ENCODE results near the gene PTPRM. TPM values are rescaled to one million over a fixed set of nuclear protein-coding genes. Genes with fewer than 3 reads are reported as not detected.

PTPRM gene
- total RNA-seq, 1 experiment from 2014 or later, result 42.3 TPM

DNA sequence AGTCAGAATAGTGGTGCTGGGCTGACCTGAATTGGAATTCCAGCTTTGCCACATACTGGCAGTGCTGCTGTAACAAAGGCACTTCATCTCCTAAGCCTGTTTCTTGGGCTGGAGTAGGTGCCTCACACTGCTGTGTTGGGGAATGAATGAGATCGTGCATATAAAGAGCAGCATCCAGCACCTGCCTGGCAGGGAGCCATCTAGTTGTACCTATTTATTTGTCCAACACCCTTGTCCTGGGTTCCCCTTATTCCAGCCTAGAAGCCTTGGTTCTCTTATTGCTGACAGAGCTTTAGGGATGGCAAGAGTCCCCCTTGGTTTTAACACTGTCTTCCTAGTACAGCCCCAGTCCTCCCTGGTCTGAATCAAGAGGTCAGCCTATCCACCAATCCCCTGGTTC is 766.8 kb downstream of the PTPRM start:
- no peak for DNase-seq
- no peaks in the 10 kb centered on the region for H3K36me3 Mint-ChIP-seq (ENCODE audit: insufficient read depth, unreplicated experiment)

DNA sequence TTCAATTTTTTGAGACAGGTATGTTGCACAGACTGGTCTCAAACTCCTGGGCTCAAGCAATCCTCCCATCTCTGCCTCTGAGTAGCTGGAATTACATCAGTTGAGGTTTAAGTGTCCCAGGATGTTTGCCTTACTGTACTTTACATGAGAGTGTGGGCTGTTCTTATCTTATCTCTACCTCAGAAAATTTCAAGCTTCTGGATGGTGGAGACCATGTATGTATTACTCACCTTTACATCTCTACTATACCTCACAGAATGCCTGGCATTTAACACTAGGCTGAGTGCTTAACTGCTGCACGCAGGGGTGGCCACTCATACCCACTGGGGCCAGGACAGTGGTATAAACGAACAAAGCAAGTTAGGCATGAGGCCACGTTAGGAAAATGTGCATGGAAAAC is 770.1 kb downstream of the PTPRM start:
- CTCF ChIA-PET, result interaction anchor here (1.1 kb wide), 1 partner anchor 547 kb away, joined by 5 read pairs; no protein-coding TSS in a partner anchor
- Mint-ChIP-seq H3K4me1 (ENCODE audit: low read depth, unreplicated experiment) (peaks cover 25% of the 10 kb centered on the region), H3K9me3 (ENCODE audit: low read depth, unreplicated experiment) (no peaks in the 10 kb centered on the region), H3K4me3 (ENCODE audit: low read depth, unreplicated experiment) (no peak overlapping the region), H3K27ac (ENCODE audit: unreplicated experiment) (no peak overlapping the region), H3K36me3 (ENCODE audit: insufficient read depth, unreplicated experiment) (peaks cover 4% of the 10 kb centered on the region), H3K27me3 (ENCODE audit: unreplicated experiment) (no peaks in the 10 kb centered on the region)
- TF ChIP-seq, protein P1, sequence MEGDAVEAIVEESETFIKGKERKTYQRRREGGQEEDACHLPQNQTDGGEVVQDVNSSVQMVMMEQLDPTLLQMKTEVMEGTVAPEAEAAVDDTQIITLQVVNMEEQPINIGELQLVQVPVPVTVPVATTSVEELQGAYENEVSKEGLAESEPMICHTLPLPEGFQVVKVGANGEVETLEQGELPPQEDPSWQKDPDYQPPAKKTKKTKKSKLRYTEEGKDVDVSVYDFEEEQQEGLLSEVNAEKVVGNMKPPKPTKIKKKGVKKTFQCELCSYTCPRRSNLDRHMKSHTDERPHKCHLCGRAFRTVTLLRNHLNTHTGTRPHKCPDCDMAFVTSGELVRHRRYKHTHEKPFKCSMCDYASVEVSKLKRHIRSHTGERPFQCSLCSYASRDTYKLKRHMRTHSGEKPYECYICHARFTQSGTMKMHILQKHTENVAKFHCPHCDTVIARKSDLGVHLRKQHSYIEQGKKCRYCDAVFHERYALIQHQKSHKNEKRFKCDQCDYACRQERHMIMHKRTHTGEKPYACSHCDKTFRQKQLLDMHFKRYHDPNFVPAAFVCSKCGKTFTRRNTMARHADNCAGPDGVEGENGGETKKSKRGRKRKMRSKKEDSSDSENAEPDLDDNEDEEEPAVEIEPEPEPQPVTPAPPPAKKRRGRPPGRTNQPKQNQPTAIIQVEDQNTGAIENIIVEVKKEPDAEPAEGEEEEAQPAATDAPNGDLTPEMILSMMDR (IDR thresholded peaks at IDR 0.05; ENCODE audit: unreplicated experiment), result no peak
- no TSS peak for BruUV-seq (replicated peaks)
- intact Hi-C loops (cut with micrococcal nuclease; ENCODE audit: unreplicated experiment), result no loop called here
- no peak for DNase-seq

More for the DNA sequence above, 766.8 kb downstream of the PTPRM start:
- no peak overlapping the region for H3K27ac Mint-ChIP-seq (ENCODE audit: unreplicated experiment)
- intact Hi-C loops (cut with micrococcal nuclease; ENCODE audit: unreplicated experiment), result no loop called here
- TF ChIP-seq, protein P1 (IDR thresholded peaks at IDR 0.05; ENCODE audit: unreplicated experiment), result no peak
- H3K4me1 Mint-ChIP-seq (ENCODE audit: low read depth, unreplicated experiment), result peaks cover 29% of the 10 kb centered on the region
- BruUV-seq (replicated peaks), result no TSS peak
- no peaks in the 10 kb centered on the region for H3K27me3 Mint-ChIP-seq (ENCODE audit: unreplicated experiment)
- CTCF ChIA-PET, result no interaction called here
- H3K4me3 Mint-ChIP-seq (ENCODE audit: low read depth, unreplicated experiment), result no peak overlapping the region
- H3K9me3 Mint-ChIP-seq (ENCODE audit: low read depth, unreplicated experiment), result no peaks in the 10 kb centered on the region

DNA sequence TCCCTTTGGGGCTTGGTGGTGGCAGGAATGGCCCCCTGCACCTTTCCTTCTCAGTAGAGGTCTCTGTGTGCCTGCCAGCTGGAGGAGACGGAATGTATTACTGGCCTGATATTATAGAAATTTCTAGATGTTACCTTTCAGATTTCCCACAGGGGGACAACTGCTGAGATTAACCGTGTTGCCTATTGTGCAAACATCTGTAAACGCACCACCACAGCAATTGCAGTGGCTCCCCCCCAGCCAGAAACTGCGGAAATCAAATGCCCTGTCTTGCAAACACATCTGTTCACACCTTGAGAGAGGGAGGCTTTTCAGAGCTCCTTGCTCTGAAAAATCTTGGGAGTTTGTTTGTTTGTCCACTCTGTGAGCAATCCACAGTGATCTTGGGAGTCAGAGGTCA is 772.1 kb downstream of the PTPRM start:
- no peak overlapping the region for H3K4me3 Mint-ChIP-seq (ENCODE audit: low read depth, unreplicated experiment)
- DNase-seq, result no peak
- no peak overlapping the region for H3K27ac Mint-ChIP-seq (ENCODE audit: unreplicated experiment)
- TF ChIP-seq, protein P1 (IDR thresholded peaks at IDR 0.05; ENCODE audit: unreplicated experiment), result no peak
- CTCF ChIA-PET, result interaction anchor here (1.4 kb wide), 1 partner anchor 10 kb away, joined by 4 read pairs; no protein-coding TSS in a partner anchor
- peaks cover 26% of the 10 kb centered on the region for H3K4me1 Mint-ChIP-seq (ENCODE audit: low read depth, unreplicated experiment)
- H3K27me3 Mint-ChIP-seq (ENCODE audit: unreplicated experiment), result no peaks in the 10 kb centered on the region
- H3K36me3 Mint-ChIP-seq (ENCODE audit: insufficient read depth, unreplicated experiment), result peaks cover 4% of the 10 kb centered on the region
- intact Hi-C loops (cut with micrococcal nuclease; ENCODE audit: unreplicated experiment), result no loop called here
- BruUV-seq (replicated peaks), result no TSS peak
- no peaks in the 10 kb centered on the region for H3K9me3 Mint-ChIP-seq (ENCODE audit: low read depth, unreplicated experiment)

DNA sequence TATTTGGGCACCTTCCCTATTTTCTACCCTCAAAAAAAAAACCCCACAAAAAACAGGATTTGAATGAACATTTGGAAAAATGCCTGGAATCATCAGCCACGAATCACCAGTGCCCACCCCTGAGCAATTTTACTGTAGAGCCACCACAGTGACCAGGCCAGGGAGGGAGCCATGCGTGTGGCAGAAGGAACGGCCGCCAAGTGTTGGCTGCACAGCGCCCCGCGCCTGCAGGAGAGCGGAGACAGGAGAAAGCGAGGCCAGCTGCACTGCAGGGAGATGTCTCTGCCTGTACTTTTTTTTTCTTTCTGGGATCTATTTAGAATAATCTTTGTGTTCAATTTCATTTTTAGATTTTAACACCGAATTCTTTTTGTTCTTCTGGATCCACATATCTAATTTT is 772.8 kb downstream of the PTPRM start:
- no peaks in the 10 kb centered on the region for H3K9me3 Mint-ChIP-seq (ENCODE audit: low read depth, unreplicated experiment)
- peaks cover 26% of the 10 kb centered on the region for H3K4me1 Mint-ChIP-seq (ENCODE audit: low read depth, unreplicated experiment)
- H3K4me3 Mint-ChIP-seq (ENCODE audit: low read depth, unreplicated experiment), result no peak overlapping the region
- peaks cover 4% of the 10 kb centered on the region for H3K36me3 Mint-ChIP-seq (ENCODE audit: insufficient read depth, unreplicated experiment)
- no peaks in the 10 kb centered on the region for H3K27me3 Mint-ChIP-seq (ENCODE audit: unreplicated experiment)
- CTCF ChIA-PET, result no interaction called here
- H3K27ac Mint-ChIP-seq (ENCODE audit: unreplicated experiment), result no peak overlapping the region
- TF ChIP-seq, protein P1 (IDR thresholded peaks at IDR 0.05; ENCODE audit: unreplicated experiment), result no peak
- intact Hi-C loops (cut with micrococcal nuclease; ENCODE audit: unreplicated experiment), result no loop called here
- DNase-seq, result no peak
- BruUV-seq (replicated peaks), result no TSS peak

Measured in Calu3 (cell line).